ACC112 (cell line): Measurements from ENCODE around the gene B4GALT1.

Experiments used
- H2AFZ ChIP-seq: fragments of 200-600 bp; sonication (generic); one replicate; pipeline ENCODE4 v1.6.0; 2017; ENCODE audit warnings: antibody characterized with exemption, low read length; ENCODE audit not compliant: unreplicated experiment
- H3K27ac ChIP-seq: fragments of 200-600 bp; sonication (generic); 2 replicates; pipeline ENCODE4 v1.5.1; 2014; ENCODE audit warnings: low read depth, mild to moderate bottlenecking, antibody characterized with exemption, low read length, moderate library complexity
- H3K27me3 ChIP-seq: fragments of 200-600 bp; sonication (generic); 2 replicates; pipeline ENCODE4 v1.6.1; 2014; ENCODE audit warnings: mild to moderate bottlenecking, antibody characterized with exemption, low read length, moderate library complexity, mixed read lengths; ENCODE audit not compliant: insufficient read depth
- H3K36me3 ChIP-seq: fragments of 200-600 bp; sonication (generic); 2 replicates; pipeline ENCODE4 v1.6.1; 2016; ENCODE audit warnings: mild to moderate bottlenecking, antibody characterized with exemption, low read length, moderate library complexity, mixed read lengths; ENCODE audit not compliant: insufficient read depth
- H3K4me1 ChIP-seq: fragments of 200-600 bp; sonication (generic); one replicate; pipeline ENCODE4 v1.6.1; 2016; ENCODE audit warnings: low read length, mixed read lengths; ENCODE audit not compliant: insufficient read depth, unreplicated experiment, control insufficient read depth
- H3K4me3 ChIP-seq: fragments of 200-600 bp; sonication (generic); 2 replicates; pipeline ENCODE4 v1.5.1; 2014; ENCODE audit warnings: mild to moderate bottlenecking, low read depth, low read length
- H3K79me2 ChIP-seq: fragments of 200-600 bp; sonication (generic); one replicate; pipeline ENCODE4 v1.6.0; 2016; ENCODE audit warnings: low read length; ENCODE audit not compliant: control insufficient read depth, unreplicated experiment, insufficient read depth

The B4GALT1 gene

DNA sequence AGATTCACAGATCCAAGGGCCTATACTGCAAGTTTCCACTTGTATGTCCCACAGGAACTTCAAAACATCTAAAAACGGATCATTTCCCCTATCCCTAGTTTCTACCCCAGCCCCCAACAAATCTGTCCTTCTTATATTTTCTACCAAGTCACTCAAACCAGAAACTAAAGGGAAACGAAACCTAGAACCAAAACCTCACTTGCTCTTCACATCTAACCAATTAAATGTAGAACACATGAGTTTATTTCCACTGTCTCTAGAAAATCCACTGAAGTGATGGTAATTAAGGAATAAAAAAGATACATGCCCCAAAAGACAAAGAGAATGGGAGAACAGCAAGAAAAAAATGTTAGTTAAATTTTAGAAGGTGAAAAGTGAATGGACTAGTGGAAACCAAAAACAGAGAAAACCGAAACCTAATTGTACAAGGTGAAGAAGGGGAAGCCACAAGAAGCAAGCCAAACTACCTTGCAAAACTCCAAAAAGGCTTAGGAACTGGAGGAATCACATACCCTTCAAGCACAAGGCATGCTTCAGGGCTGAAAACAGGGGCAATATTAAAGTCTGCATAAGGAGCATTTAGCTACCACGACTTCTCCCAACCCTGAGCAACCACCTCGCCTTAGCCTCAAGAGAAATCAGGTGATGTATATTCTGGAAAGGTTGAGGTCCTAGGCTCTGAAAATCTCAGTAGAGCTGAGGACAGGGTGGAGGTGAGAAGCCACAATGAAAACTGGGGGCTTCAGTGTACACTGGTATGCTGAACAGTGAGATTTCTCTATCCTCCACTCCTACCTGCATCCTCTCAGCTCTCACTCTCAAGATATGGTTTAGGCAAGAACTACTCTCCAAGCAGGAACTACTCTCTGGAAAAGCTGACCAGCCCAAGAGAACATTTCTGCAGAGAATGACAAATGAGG lies 101.7 kb downstream of the B4GALT1 start:
- H3K36me3 ChIP-seq, result peaks cover 46% of the 10 kb centered on the region
- H3K4me3 ChIP-seq, result no peak overlapping the region

More for the DNA sequence above, 101.7 kb downstream of the B4GALT1 start:
- no peak overlapping the region for H3K27ac ChIP-seq
- H2AFZ ChIP-seq, result no peak overlapping the region
- H3K4me1 ChIP-seq, result no peaks in the 10 kb centered on the region
- peaks cover 5% of the 10 kb centered on the region for H3K79me2 ChIP-seq
- H3K27me3 ChIP-seq, result no peaks in the 10 kb centered on the region
